Activated CD4-positive, alpha-beta T cell treated with anti-CD3 and anti-CD28 coated beads, Interleukin-2, amount 10 ng/mL, durations not matched to agents 24 days and 14 days (primary cell): Measurements from ENCODE around the gene ZNF598. TPM values are rescaled to one million over a fixed set of nuclear protein-coding genes. Genes with fewer than 3 reads are reported as not detected.
A peak's percentile ranks its signal among the peaks of the same experiment; 100 is the strongest.

ENCODE experiments used
- DNase-seq: peaks from one replicate; pipeline ENCODE4 v3.0.0; 2022
- H3K27ac Mint-ChIP-seq: one replicate; pipeline ENCODE4 v1.8.0; 2022; ENCODE audit warnings: mild to moderate bottlenecking, mixed read lengths
- H3K27me3 Mint-ChIP-seq: one replicate; pipeline ENCODE4 v1.8.0; 2022; ENCODE audit warnings: mixed read lengths
- H3K36me3 Mint-ChIP-seq: one replicate; pipeline ENCODE4 v1.8.0; 2022; ENCODE audit warnings: low read depth, mild to moderate bottlenecking, mixed read lengths
- H3K4me1 Mint-ChIP-seq: one replicate; pipeline ENCODE4 v1.8.0; 2021; ENCODE audit warnings: mixed read lengths
- H3K4me3 Mint-ChIP-seq: one replicate; pipeline ENCODE4 v1.8.0; 2022; ENCODE audit warnings: mild to moderate bottlenecking, moderate library complexity, mixed read lengths
- H3K9me3 Mint-ChIP-seq: one replicate; pipeline ENCODE4 v1.8.0; 2021; ENCODE audit warnings: mixed read lengths
- intact Hi-C: fragments of 100-400 bp; cut with micrococcal nuclease; formaldehyde crosslinking; loops from one replicate; pipeline ENCODE4 v1.15.1; 2023
- total RNA-seq: library from RNA; stranded (reverse); gene quantifications from 2 replicates; pipeline ENCODE4 v1.2.3, GENCODE V29; 2022

Gene ZNF598
- total RNA-seq, 1 donor from 2014 or later = 99.0 TPM

DNA sequence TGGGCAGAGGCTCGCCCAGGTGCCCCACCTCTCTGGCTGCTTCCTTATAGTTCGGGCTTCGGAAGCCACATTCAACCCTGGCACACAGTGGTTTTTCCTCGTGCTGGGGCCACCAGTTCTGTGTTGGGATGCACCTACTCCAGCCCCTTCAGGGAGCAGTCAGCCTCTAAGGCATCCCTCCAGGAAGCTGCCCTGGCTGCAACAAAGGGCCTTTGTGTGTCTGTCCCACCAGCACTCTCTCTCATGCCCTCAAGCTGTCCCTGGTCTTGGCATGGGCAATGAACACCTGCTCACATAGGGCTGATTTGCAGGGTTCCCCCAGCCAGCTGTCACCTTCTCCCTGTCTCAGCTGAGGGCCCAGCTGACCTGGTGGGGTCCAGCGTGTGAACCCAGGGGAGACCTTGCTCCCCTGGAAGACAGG, 27.6 kb downstream of the ZNF598 start:
- Mint-ChIP-seq H3K4me1 (peaks cover 6% of the 10 kb centered on the region), H3K36me3 (peaks cover 21% of the 10 kb centered on the region), H3K9me3 (no peaks in the 10 kb centered on the region), H3K27me3 (peaks cover 23% of the 10 kb centered on the region), H3K4me3 (peak overlapping the region; percentile 25), H3K27ac (no peak overlapping the region)
- intact Hi-C loops = no loop called here
- DNase-seq = no peak

- no peak for DNase-seq
- Mint-ChIP-seq H3K9me3 (no peaks in the 10 kb centered on the region), H3K27me3 (peaks cover 23% of the 10 kb centered on the region), H3K36me3 (peaks cover 15% of the 10 kb centered on the region), H3K4me1 (peaks cover 6% of the 10 kb centered on the region), H3K4me3 (peak within 1 kb of the TSS; percentile 25), H3K27ac (no peak within 1 kb of the TSS)
- intact Hi-C loops = no loop called here
Observed at GRCh38 chr16:1981398-1981836, 28.2 kb downstream of the ZNF598 start, which contains the start of gene NOXO1. TSS of gene NOXO1 (minus strand) at chr16:1981469. CDS start at chr16:1981179, 290 bp downstream.

GRCh38 chr16:1980770-1981087, 28.9 kb downstream of the ZNF598 start:
- intact Hi-C loops = no loop called here
- H3K4me1 Mint-ChIP-seq = peaks cover 6% of the 10 kb centered on the region
- H3K4me3 Mint-ChIP-seq = no peak overlapping the region
- H3K27ac Mint-ChIP-seq = no peak overlapping the region
- no peaks in the 10 kb centered on the region for H3K9me3 Mint-ChIP-seq
- DNase-seq = no peak
- peaks cover 19% of the 10 kb centered on the region for H3K36me3 Mint-ChIP-seq
- peaks cover 23% of the 10 kb centered on the region for H3K27me3 Mint-ChIP-seq

DNA sequence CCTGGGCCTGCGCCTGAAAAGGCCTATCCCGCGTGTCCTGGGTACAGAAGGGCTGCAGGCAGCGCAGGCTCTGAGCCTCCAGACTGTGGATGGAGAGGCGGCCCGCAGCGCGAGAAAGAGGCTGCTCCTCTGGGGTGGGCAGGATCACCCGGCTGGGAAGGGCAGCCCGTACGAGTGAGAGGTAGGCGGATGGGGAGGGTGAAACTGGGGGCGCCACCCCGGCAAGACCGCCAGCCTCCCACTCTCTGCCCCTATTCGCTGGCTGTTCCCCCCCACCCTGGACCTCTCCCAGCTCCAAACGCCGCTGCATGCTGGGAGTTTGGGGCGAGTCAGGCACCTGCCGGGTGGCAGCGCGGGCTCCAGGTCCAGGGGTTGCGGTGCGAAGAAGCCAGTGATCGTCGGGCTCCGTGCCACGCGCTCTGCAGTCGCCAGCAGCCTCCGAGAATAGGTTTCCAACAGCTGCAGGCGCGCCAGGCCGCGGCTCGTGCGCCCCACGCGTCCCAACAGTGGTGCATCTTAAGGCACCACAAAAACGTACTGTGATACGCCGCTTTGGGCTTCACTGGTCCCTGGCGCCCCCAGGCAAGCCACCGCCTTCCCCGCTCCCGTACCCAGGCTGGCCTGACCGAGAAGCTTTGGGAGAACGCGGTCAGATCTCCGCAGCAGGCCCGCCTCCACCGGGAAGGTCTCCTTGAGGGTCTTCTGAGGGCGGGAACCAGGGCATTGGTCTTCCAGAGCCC, 29.4 kb downstream of the ZNF598 start:
- intact Hi-C loops = no loop called here
- Mint-ChIP-seq H3K4me3 (no peak overlapping the region), H3K27ac (no peak overlapping the region), H3K27me3 (peaks cover 23% of the 10 kb centered on the region), H3K9me3 (no peaks in the 10 kb centered on the region), H3K4me1 (peaks cover 5% of the 10 kb centered on the region), H3K36me3 (peaks cover 20% of the 10 kb centered on the region)
- peak; percentile 58 for DNase-seq

DNA sequence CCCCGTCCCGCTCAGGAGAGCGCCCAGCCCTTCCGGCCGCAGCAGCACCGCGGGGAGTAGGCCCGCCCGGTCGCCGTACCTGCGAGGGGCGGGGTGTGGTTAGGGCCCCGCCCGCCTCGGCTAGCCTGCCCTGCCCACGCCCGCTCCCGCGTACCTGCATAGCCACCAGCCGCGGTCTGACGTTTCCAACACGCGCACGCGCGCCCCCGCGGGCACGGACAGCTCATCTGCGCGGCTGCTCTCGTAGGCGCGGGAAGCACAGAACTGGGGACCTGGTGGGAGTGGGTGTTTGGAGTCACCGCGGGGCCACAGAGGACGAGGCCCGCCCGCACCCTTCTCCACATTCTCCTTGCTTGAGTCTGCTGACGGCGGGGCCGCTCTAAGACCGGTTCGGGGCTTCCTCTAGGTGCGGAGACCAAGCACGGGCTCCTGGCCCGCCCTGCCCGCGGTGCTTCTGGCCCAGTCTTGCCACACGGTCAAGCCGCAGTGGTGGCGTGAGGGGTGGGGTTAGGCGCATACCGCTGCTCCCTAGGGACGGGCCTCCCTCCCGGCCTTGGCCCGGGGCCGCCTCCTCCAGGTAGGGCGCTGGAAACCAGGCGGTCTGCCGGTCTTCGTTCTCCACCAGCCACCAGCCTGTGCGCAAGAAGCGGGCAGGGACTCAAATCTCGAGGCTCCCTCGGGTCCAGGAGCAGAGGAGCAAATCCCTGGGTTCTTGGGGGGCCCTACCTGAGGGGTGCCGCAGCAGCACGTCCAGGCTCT, 30.2 kb downstream of the ZNF598 start:
- H3K27me3 Mint-ChIP-seq = peaks cover 23% of the 10 kb centered on the region
- H3K9me3 Mint-ChIP-seq = no peaks in the 10 kb centered on the region
- H3K4me1 Mint-ChIP-seq = peaks cover 4% of the 10 kb centered on the region
- no peak overlapping the region for H3K27ac Mint-ChIP-seq
- no peak for DNase-seq
- H3K36me3 Mint-ChIP-seq = peaks cover 21% of the 10 kb centered on the region
- intact Hi-C loops = no loop called here
- H3K4me3 Mint-ChIP-seq = no peak overlapping the region

DNA sequence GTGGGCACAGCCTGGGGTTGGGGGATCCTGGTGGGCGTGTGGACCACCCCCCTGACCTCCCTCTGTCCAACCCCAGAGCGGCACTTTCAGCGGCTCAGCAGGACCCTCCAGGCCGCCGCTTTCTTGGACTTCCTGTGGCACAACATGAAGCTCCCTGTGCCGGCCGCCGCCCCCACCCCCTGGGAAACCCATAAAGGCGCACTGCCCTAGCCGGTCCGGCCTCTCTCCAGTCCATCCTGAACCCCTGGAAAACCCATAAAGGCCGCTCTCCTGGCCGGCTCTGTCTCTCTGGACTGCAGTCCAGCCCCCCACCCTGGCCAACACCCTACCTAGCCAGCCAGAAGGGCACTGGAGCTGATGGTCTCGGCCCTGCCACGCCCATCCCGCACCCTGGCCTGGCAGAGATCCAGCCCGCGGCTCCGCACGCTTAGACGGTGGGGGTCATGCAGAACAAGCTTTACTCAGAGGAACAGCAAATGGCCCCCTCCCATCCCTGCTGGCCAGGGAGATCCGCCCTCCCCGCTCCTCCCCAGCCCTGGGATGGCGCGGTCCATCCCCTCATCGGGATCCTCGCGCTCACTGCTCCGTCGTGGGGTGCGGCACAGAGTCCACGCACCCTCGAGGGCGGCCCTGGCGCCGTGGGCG, 31.0 kb downstream of the ZNF598 start:
- intact Hi-C loops = no loop called here
- peaks cover 23% of the 10 kb centered on the region for H3K36me3 Mint-ChIP-seq
- H3K27ac Mint-ChIP-seq = no peak overlapping the region
- H3K4me1 Mint-ChIP-seq = peaks cover 4% of the 10 kb centered on the region
- H3K27me3 Mint-ChIP-seq = peaks cover 23% of the 10 kb centered on the region
- no peaks in the 10 kb centered on the region for H3K9me3 Mint-ChIP-seq
- DNase-seq = no peak
- H3K4me3 Mint-ChIP-seq = no peak overlapping the region

DNA sequence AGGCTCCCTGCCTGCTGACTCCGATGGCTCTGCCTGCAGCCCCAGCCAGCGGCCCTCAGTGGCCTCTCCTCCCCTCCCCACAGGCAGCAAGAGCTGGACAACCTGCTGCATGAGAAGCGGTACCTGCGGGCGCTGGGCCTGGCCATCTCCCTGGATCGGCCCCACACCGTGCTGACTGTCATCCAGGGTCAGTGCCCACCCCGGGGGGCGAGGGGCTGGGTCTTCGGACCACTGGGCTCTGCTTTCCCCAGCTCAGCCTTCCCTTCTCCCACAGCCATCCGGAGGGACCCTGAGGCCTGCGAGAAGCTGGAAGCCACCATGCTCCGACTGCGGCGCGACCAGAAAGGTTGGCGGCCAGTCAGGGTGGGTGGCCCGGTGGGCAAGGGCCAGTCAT, 31.7 kb downstream of the ZNF598 start:
- no peak for DNase-seq
- H3K4me3 Mint-ChIP-seq = no peak overlapping the region
- peaks cover 2% of the 10 kb centered on the region for H3K4me1 Mint-ChIP-seq

DNA sequence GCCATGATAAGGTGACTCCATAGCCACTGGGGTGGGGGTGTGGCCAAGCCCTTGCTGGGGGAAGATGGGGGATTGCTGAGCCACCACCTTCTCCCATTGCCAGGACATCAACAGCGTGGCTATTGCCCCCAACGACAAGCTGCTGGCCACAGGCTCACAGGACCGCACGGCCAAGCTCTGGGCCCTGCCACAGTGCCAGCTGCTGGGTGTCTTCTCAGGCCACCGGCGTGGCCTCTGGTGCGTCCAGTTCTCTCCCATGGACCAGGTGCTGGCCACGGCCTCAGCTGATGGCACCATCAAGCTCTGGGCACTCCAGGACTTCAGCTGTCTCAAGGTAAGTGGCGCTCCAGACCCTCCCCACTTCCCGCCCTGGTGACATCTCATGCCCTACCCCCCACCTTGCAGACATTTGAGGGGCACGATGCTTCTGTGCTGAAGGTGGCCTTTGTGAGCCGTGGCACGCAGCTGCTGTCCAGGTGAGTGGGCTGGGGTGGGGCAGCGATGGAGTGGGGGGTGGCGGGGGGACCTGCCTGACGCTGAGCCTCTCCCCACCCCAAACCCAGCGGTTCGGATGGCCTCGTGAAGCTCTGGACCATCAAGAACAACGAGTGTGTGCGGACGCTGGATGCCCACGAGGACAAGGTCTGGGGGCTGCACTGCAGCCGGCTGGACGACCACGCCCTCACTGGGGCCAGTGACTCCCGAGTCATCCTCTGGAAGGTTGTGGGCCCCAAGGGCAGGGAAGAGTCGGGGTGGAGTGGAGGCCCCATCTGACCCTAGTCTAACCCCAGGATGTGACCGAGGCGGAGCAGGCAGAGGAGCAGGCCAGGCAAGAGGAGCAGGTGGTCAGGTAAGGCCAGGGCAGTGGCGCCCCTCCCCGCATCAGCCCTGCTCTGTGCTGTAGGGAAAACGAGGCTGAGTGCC, 32.4 kb downstream of the ZNF598 start:
- Mint-ChIP-seq H3K36me3 (peaks cover 24% of the 10 kb centered on the region), H3K27me3 (peaks cover 13% of the 10 kb centered on the region), H3K4me3 (no peak overlapping the region), H3K9me3 (no peaks in the 10 kb centered on the region), H3K4me1 (peaks cover 5% of the 10 kb centered on the region), H3K27ac (no peak overlapping the region)
- intact Hi-C loops = no loop called here
- no peak for DNase-seq

More for the DNA sequence above, 31.7 kb downstream of the ZNF598 start:
- H3K27me3 Mint-ChIP-seq = peaks cover 19% of the 10 kb centered on the region
- H3K27ac Mint-ChIP-seq = no peak overlapping the region
- H3K9me3 Mint-ChIP-seq = no peaks in the 10 kb centered on the region
- H3K36me3 Mint-ChIP-seq = peaks cover 22% of the 10 kb centered on the region
- intact Hi-C loops = no loop called here

DNA sequence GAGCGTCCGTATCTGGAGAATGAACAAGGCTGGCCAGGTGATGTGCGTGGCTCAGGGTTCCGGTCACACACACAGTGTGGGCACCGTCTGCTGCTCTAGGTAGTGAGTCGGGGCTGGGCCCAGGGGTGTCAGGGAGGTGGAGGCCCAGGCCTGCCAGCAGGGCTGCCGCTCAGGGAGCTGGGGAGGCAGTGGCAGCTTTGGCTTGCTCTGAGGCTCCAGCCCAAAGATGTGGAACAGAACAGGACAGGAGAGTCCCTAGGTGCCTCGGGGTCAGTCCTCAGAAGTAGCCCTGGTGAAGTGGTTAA, 33.5 kb downstream of the ZNF598 start:
- DNase-seq = no peak
- H3K4me1 Mint-ChIP-seq = peaks cover 12% of the 10 kb centered on the region
- H3K27ac Mint-ChIP-seq = no peak overlapping the region
- H3K27me3 Mint-ChIP-seq = peaks cover 5% of the 10 kb centered on the region
- H3K9me3 Mint-ChIP-seq = no peaks in the 10 kb centered on the region
- H3K36me3 Mint-ChIP-seq = peaks cover 32% of the 10 kb centered on the region
- intact Hi-C loops = no loop called here
- H3K4me3 Mint-ChIP-seq = no peak overlapping the region

DNA sequence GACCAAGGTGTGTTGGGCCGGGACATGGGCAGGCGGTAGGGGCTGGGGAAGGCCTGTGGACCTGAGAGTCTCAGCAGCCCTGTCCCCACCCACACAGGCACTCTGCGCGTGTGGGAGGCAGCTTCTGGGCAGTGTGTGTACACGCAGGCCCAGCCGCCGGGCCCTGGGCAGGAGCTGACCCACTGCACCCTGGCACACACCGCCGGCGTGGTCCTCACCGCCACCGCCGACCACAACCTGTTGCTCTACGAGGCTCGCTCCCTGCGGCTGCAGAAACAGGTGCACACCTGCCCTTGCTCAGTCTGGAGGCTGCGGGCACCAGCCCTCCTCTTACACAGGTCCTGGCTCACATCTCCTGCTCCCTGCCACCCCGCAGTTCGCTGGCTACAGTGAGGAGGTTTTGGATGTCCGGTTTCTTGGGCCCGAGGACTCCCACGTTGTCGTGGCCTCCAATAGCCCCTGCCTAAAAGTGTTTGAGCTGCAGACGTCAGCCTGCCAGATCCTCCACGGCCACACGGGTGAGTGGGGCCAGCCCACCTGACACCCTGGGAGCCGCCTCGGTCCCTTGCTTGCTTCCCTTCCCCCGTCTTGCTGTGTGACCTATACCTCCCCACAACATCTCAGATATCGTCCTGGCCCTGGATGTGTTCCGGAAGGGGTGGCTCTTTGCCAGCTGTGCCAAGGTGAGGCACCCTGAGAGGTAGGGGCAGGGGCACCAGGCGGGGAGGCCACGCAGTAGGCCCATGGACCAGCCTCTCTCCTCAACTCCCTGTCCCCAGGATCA, 34.0 kb downstream of the ZNF598 start:
- intact Hi-C loops = no loop called here
- H3K9me3 Mint-ChIP-seq = no peaks in the 10 kb centered on the region
- H3K4me3 Mint-ChIP-seq = no peak overlapping the region
- peaks cover 32% of the 10 kb centered on the region for H3K36me3 Mint-ChIP-seq
- H3K4me1 Mint-ChIP-seq = peaks cover 16% of the 10 kb centered on the region
- peaks cover 2% of the 10 kb centered on the region for H3K27me3 Mint-ChIP-seq
- H3K27ac Mint-ChIP-seq = no peak overlapping the region
- DNase-seq = no peak

DNA sequence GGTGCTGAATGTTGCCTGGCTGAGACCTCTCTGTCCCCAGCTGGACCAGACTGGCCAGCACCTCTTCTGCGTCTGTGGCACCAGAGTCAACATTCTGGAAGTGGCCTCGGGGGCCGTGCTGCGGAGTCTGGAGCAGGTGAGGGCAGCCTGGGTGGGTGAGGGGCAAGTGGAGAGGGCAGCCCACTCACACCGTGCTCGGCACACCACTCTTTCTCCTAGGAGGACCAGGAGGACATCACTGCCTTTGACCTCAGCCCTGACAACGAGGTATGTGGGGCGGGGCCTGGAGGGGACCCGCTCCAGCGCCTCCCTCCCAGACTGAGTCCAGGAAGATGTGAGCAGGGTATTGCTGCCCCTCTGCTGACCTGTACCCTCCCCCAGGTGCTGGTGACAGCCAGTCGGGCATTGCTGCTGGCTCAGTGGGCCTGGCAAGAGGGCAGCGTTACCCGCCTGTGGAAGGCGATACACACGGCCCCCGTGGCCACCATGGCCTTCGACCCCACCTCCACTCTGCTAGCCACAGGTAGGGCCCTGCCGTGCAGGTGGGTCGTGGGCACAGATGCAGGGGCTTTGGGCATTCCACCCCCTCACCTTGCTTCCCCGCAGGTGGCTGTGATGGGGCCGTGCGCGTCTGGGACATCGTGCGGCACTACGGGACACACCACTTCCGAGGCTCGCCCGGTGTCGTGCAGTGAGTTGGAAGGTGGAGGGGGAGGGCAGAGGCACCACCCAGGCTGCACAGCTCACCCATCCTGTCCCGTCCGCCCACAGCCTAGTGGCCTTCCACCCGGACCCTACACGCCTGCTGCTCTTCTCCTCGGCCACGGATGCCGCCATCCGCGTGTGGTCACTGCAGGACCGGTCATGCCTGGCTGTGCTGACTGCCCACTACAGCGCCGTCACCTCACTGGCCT, 35.2 kb downstream of the ZNF598 start:
- Mint-ChIP-seq H3K36me3 (peaks cover 31% of the 10 kb centered on the region), H3K4me3 (peak overlapping the region; percentile 41), H3K27ac (no peak overlapping the region), H3K9me3 (no peaks in the 10 kb centered on the region), H3K4me1 (peaks cover 16% of the 10 kb centered on the region), H3K27me3 (no peaks in the 10 kb centered on the region)
- intact Hi-C loops = loop anchor here (5.0 kb wide), 1 partner anchor 33 kb away; the partner anchor contains the start of gene ZNF598
- DNase-seq = no peak
